ENCODE data around the gene USP3. TPM values are rescaled to one million over a fixed set of nuclear protein-coding genes. Genes with fewer than 3 reads are reported as not detected.

USP3 gene
- total and polyA plus RNA-seq, 9 of the 15 experiments (the other 6 are each of a cell fraction or from before 2014, with no cell fraction given) = 17.3 to 54.3 (median 34.8) TPM

DNA sequence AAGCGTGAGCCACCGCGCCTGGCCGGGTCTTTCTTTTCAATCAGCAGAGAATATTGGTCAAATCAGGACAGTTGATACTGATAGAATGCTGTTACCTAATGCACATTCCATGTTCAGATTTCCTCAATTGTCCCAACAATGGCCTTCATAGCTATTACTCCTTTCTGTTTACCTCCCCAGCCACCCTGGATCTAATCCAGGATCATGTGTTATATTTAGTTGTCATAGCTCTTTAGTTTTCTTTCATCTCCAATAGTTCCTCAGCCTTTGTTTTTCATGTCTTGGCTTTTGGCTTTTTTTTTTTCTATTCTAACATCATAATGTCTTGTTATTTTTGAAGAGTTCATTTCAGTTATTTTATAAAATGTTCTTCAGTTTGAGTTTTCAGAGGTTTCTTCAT, 14.6 kb downstream of the USP3 start:
- ChIA-PET CTCF (ENCODE audit: low intra/inter-chr PET ratio) (no interaction called here), POLR2A (interaction anchor here (2.7 to 5.9 kb wide), 2 partner anchors 9 to 13 kb away, joined by 13 to 51 read pairs; partner anchors contain the start of gene USP3)
- no peak for FAIRE-seq
- no peak overlapping the region for H3K4me2 ChIP-seq (ENCODE audit: insufficient read depth, low read length)
- no peak overlapping the region for H3K9ac ChIP-seq (ENCODE audit: insufficient read depth in 1 of 2, low read depth in 2 of 2, low read length in 2 of 2)
- no peak overlapping the region for H3K27ac ChIP-seq (ENCODE audit: extremely low read depth, low read depth, low read length)
- BruUV-seq (replicated peaks) = no TSS peak
- in situ Hi-C loops (cut with MboI) (no loop called here), intact Hi-C loops (cut with micrococcal nuclease) (no loop called here)
- no peaks in the 10 kb centered on the region for H3K9me3 ChIP-seq (replicated peaks; ENCODE audit: control insufficient read depth, insufficient read depth, low read depth, low read length)
- ATAC-seq = no peak
- DNase-seq (ENCODE audit: extremely low read depth in 1 of 4, low spot score in 3 of 4) = no peak
- no peak for TF ChIP-seq KDM4B (IDR thresholded peaks at IDR 0.05; ENCODE audit: borderline replicate concordance in 2 of 2, low read depth in 1 of 2)
- no peak for TF ChIP-seq NFRKB (IDR thresholded peaks at IDR 0.05; ENCODE audit: low read depth)
- TF ChIP-seq SMAD3 (CRISPR knock-in tag; conservative IDR thresholded peaks at IDR 0.05) = no peak
- no peak for TF ChIP-seq CEBPB (tag; IDR thresholded peaks at IDR 0.05)
- TF ChIP-seq ZNF780A (CRISPR knock-in tag; IDR thresholded peaks at IDR 0.05) = no peak
- TF ChIP-seq BCOR (IDR thresholded peaks at IDR 0.05) = no peak
- TF ChIP-seq ARHGAP35 (IDR thresholded peaks at IDR 0.05; ENCODE audit: partially characterized antibody) = no peak
- no peak for TF ChIP-seq ZNF316 (IDR thresholded peaks at IDR 0.05)
- no peak for TF ChIP-seq SMARCC2 (IDR thresholded peaks at IDR 0.05; ENCODE audit: low read depth)
- TF ChIP-seq STAT6 (CRISPR knock-in tag; IDR thresholded peaks at IDR 0.05) = no peak
- TF ChIP-seq NCOA6 (IDR thresholded peaks at IDR 0.05) = no peak
- TF ChIP-seq POLR2B (IDR thresholded peaks at IDR 0.05; ENCODE audit: low read depth, partially characterized antibody) = no peak
- TF ChIP-seq ZNF121 (CRISPR knock-in tag; conservative IDR thresholded peaks at IDR 0.05) = no peak
- no peak for TF ChIP-seq RBM14 (IDR thresholded peaks at IDR 0.05; ENCODE audit: borderline replicate concordance, insufficient read depth, low read depth, low read length)
- peaks cover 11 to 46% of the 10 kb centered on the region in 2 experiments; a peak in 4 of 5 replicates for H3K4me1 ChIP-seq (replicated peaks in 1 of 2; ENCODE audit: control insufficient read depth in 2 of 2, insufficient read depth in 2 of 2, low read length in 2 of 2)
- peaks cover 99% of the 10 kb centered on the region for H3K79me2 ChIP-seq (ENCODE audit: control insufficient read depth, insufficient read depth, low read length)
- H3K9me1 ChIP-seq (ENCODE audit: control insufficient read depth, insufficient read depth, low read length) = no peaks in the 10 kb centered on the region
- no peaks in the 10 kb centered on the region for H3K36me3 ChIP-seq (ENCODE audit: control insufficient read depth, insufficient read depth, low read length)
- 88% methylated on average over 4 of the region's 4 CpGs for WGBS (ENCODE audit: insufficient coverage, low coverage, missing lambda C conversion rate)
- H2AFZ ChIP-seq (ENCODE audit: low read depth, low read length) = no peak overlapping the region
- no peaks in the 10 kb centered on the region for H3K27me3 ChIP-seq (ENCODE audit: control insufficient read depth in 2 of 2, insufficient read depth in 2 of 2, low read length in 2 of 2)
- H3K4me3 ChIP-seq = no peak overlapping the region
- peaks cover 12% of the 10 kb centered on the region; the same call in 1 of the 2 replicates for H4K20me1 ChIP-seq (replicated peaks; ENCODE audit: control insufficient read depth, insufficient read depth, low read length)

Data from K562 (cell line).